Right cardiac atrium (tissue), 5 donors: ENCODE data around the gene KRTCAP2. TPM values are rescaled to one million over a fixed set of nuclear protein-coding genes. Genes with fewer than 3 reads are reported as not detected.

ENCODE experiments used
- ATAC-seq, 2 donors: fragments of 200-7000 bp; cut with Tn5 transposase; one replicate each; pipeline versions ENCODE4 v1.8.0 to v1.9.1; 2020; ENCODE audit warnings: moderate library complexity in 2 of 2, mild to moderate bottlenecking in 1 of 2
- DNase-seq, 3 donors: peaks; one replicate each; pipeline ENCODE4 v3.0.0-alpha.2; 2020
- H3K27ac ChIP-seq: one replicate; pipeline ENCODE4 v1.5.1; 2013; ENCODE audit warnings: mild to moderate bottlenecking, low read length, control low read depth, moderate library complexity
- H3K27me3 ChIP-seq: one replicate; pipeline ENCODE4 v1.6.1; 2013; ENCODE audit not compliant: control insufficient read depth, insufficient read depth
- H3K4me1 ChIP-seq: one replicate; pipeline ENCODE4 v1.6.1; 2013; ENCODE audit warnings: low read length; ENCODE audit not compliant: control insufficient read depth, insufficient read depth
- H3K4me3 ChIP-seq: one replicate; pipeline ENCODE4 v1.5.1; 2013; ENCODE audit warnings: low read length, control low read depth
- H3K9me3 ChIP-seq: one replicate; pipeline ENCODE4 v1.6.1; 2013; ENCODE audit warnings: low read length; ENCODE audit not compliant: control insufficient read depth
- WGBS: extraction: QIAGEN DNeasy Blood & Tissue Kit; methylation state at CpG from one replicate; pipeline ENCODE4 v1.1.7; 2013; 5-methylcytosine and 5-hydroxymethylcytosine counted together
- intact Hi-C, 4 donors: fragments of 100-400 bp; cut with DNase I; formaldehyde crosslinking; loops; one replicate each; pipeline versions ENCODE4 v1.11.0 to v1.14.0; 2022 to 2023
- polyA plus RNA-seq: library from polyadenylated mRNA; stranded (reverse); fragments of 200-250 nt; gene quantifications from one replicate; pipeline ENCODE4 v1.2.3, GENCODE V29; 2013
- total RNA-seq, 4 donors: library from RNA; stranded (reverse); fragmentation: NEBNext Ultra II Directional; extraction: Animal tissue kit (Norgen Biotek cat#: 25700); gene quantifications; one replicate each; pipeline ENCODE4 v1.2.1, GENCODE V29; 2021
- donor health status: healthy with polysubstance abuse.
- donor health status: DM: no; HTN: yes; CAD: no.
- donor health status: DM: no; HTN: no; CAD: no.
- donor health status: DM: no; HTN: yes; CAD: no; lungs with severe emphysema.
- donor health status: DM: yes; HTN: yes; CAD: no.

KRTCAP2 gene
- total and polyA plus RNA-seq, 5 donors: 122 to 217 (median 137) TPM

DNA sequence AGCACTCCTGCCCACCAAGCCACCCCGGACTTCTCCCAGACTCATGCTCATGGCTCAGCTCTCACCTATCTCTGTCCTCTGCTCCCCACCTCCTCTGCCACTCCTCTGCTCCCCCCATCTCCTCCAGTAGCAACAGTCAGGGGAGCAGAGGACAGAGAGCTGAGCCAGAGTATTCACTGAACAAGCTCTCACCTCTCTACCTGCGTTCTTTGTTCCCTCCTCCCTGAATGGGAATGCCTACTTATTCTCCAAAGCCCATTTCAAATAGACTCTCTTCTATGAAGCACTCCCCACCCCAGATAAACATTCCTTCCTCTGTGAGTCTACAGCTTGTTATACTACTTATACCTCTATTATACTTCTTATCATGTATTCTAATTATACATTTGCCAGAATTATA, 51.9 kb downstream of the KRTCAP2 start:
- Histone ChIP-seq H3K27me3 (no peaks in the 10 kb centered on the region), H3K4me3 (no peak overlapping the region), H3K27ac (no peak overlapping the region), H3K4me1 (no peaks in the 10 kb centered on the region), H3K9me3 (no peaks in the 10 kb centered on the region)
- ATAC-seq: no peak
- intact Hi-C loops: no loop called here
- DNase-seq: no peak
- WGBS: 82% methylated on average over 2 of the region's 2 CpGs

DNA sequence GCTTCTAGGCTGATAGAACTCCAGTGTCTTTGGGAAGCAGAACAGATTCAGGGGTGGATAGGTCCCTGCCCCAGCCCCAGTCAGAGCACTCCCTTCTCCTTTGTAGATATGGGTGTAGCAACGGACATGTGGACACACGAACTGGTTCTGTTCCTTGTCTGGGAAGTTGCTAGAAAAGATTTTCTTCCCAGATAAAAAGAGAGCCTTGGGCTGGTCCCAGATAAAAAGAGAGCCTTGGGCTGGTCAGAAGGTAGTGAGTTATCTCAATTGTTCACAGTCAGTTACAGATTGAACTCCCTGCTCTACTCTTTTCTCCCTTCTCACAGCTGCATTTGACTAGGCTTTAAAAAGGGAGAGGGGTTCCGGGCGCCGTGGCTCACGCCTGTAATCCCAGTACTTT, 52.9 kb downstream of the KRTCAP2 start:
- no peak for ATAC-seq
- 58% methylated on average over 6 of the region's 6 CpGs for WGBS
- intact Hi-C loops: no loop called here
- Histone ChIP-seq H3K9me3 (no peaks in the 10 kb centered on the region), H3K27me3 (no peaks in the 10 kb centered on the region), H3K27ac (no peak overlapping the region), H3K4me3 (no peak overlapping the region), H3K4me1 (no peaks in the 10 kb centered on the region)
- no peak for DNase-seq

Other genes starting within 250 kb of the KRTCAP2 start
- gene PMVK, start 236.6 kb downstream of the KRTCAP2 start, total RNA-seq: 10 to 100 TPM; 51.5 to 74.3 (median 61.8) TPM
- gene PMVK, start 236.6 kb downstream of the KRTCAP2 start, polyA plus RNA-seq: 74.0 TPM
- gene PBXIP1, start 217.2 kb downstream of the KRTCAP2 start, total RNA-seq: 100 to 1,000 TPM in 1 of 4 donors, 10 to 100 TPM in 3; 84.8 to 104 (median 90.1) TPM
- gene PBXIP1, start 217.2 kb downstream of the KRTCAP2 start, polyA plus RNA-seq: 82.9 TPM
- gene PYGO2, start 211.5 kb downstream of the KRTCAP2 start, total RNA-seq: 10 to 100 TPM; 14.6 to 22.0 (median 18.6) TPM
- gene PYGO2, start 211.5 kb downstream of the KRTCAP2 start, polyA plus RNA-seq: 14.3 TPM
- gene SHC1, start 202.6 kb downstream of the KRTCAP2 start, total RNA-seq: 10 to 100 TPM; 63.2 to 81.7 (median 71.4) TPM
- 37.9 TPM for gene SHC1, start 202.6 kb downstream of the KRTCAP2 start, polyA plus RNA-seq
- gene CKS1B, start 198.6 kb downstream of the KRTCAP2 start, total RNA-seq: 10 to 100 TPM; 19.9 to 28.1 (median 23.4) TPM
- 28.9 TPM for gene CKS1B, start 198.6 kb downstream of the KRTCAP2 start, polyA plus RNA-seq
- gene FLAD1, start 190.0 kb downstream of the KRTCAP2 start, total RNA-seq: 10 to 100 TPM; 22.8 to 32.7 (median 25.2) TPM
- 25.3 TPM for gene FLAD1, start 190.0 kb downstream of the KRTCAP2 start, polyA plus RNA-seq
- not detected for gene LENEP, start 179.7 kb downstream of the KRTCAP2 start, total RNA-seq
- gene LENEP, start 179.7 kb downstream of the KRTCAP2 start, polyA plus RNA-seq: not detected
- 10 to 100 TPM; 40.3 to 66.6 (median 52.7) TPM for gene ZBTB7B, start 170.5 kb downstream of the KRTCAP2 start, total RNA-seq
- gene ZBTB7B, start 170.5 kb downstream of the KRTCAP2 start, polyA plus RNA-seq: 41.7 TPM
- gene DCST2, start 139.5 kb downstream of the KRTCAP2 start, total RNA-seq: under 1 TPM in 3 of 4 donors, not detected in 1; 0.25 to 0.33 (median 0.32) TPM
- gene DCST2, start 139.5 kb downstream of the KRTCAP2 start, polyA plus RNA-seq: 0.23 TPM
- gene DCST1, start 139.5 kb downstream of the KRTCAP2 start, total RNA-seq: not detected
- not detected for gene DCST1, start 139.5 kb downstream of the KRTCAP2 start, polyA plus RNA-seq
- 100 to 1,000 TPM in 1 of 4 donors, 10 to 100 TPM in 3; 51.2 to 106 (median 63.6) TPM for gene ADAM15, start 122.0 kb downstream of the KRTCAP2 start, total RNA-seq
- gene ADAM15, start 122.0 kb downstream of the KRTCAP2 start, polyA plus RNA-seq: 68.4 TPM
- 1 to 10 TPM; 3.3 to 4.2 (median 3.7) TPM for gene EFNA4, start 109.6 kb downstream of the KRTCAP2 start, total RNA-seq
- gene EFNA4, start 109.6 kb downstream of the KRTCAP2 start, polyA plus RNA-seq: 3.0 TPM
- gene EFNA3, start 94.5 kb downstream of the KRTCAP2 start, total RNA-seq: 1 to 10 TPM in 3 of 4 donors, under 1 TPM in 1; 0.78 to 1.9 (median 1.2) TPM
- 1.1 TPM for gene EFNA3, start 94.5 kb downstream of the KRTCAP2 start, polyA plus RNA-seq
- gene EFNA1, start 45.4 kb downstream of the KRTCAP2 start, total RNA-seq: 10 to 100 TPM; 25.4 to 41.4 (median 36.4) TPM
- 28.8 TPM for gene EFNA1, start 45.4 kb downstream of the KRTCAP2 start, polyA plus RNA-seq
- gene SLC50A1, start 37.5 kb downstream of the KRTCAP2 start, total RNA-seq: 10 to 100 TPM in 2 of 4 donors, 1 to 10 TPM in 2; 8.1 to 10.1 (median 9.3) TPM
- gene SLC50A1, start 37.5 kb downstream of the KRTCAP2 start, polyA plus RNA-seq: 13.6 TPM
- gene DPM3, start 32.8 kb downstream of the KRTCAP2 start, total RNA-seq: 10 to 100 TPM; 71.2 to 81.6 (median 74.6) TPM
- gene DPM3, start 32.8 kb downstream of the KRTCAP2 start, polyA plus RNA-seq: 186 TPM
- gene TRIM46, start 545 bp upstream of the KRTCAP2 start, total RNA-seq: under 1 TPM; 0.17 to 0.37 (median 0.26) TPM
- gene TRIM46, start 545 bp upstream of the KRTCAP2 start, polyA plus RNA-seq: 0.18 TPM
- 10 to 100 TPM; 16.5 to 33.4 (median 20.1) TPM for gene THBS3, start 34.6 kb upstream of the KRTCAP2 start, total RNA-seq
- gene THBS3, start 34.6 kb upstream of the KRTCAP2 start, polyA plus RNA-seq: 19.6 TPM
- gene MTX1, start 35.4 kb upstream of the KRTCAP2 start, total RNA-seq: 10 to 100 TPM; 20.1 to 24.3 (median 21.1) TPM
- gene MTX1, start 35.4 kb upstream of the KRTCAP2 start, polyA plus RNA-seq: 31.9 TPM
- gene ENTREP3, start 82.2 kb upstream of the KRTCAP2 start, total RNA-seq: 10 to 100 TPM; 14.2 to 22.3 (median 15.8) TPM
- gene ENTREP3, start 82.2 kb upstream of the KRTCAP2 start, polyA plus RNA-seq: 9.4 TPM
- 10 to 100 TPM; 50.3 to 65.2 (median 54.9) TPM for gene SCAMP3, start 89.1 kb upstream of the KRTCAP2 start, total RNA-seq
- 59.3 TPM for gene SCAMP3, start 89.1 kb upstream of the KRTCAP2 start, polyA plus RNA-seq
- 10 to 100 TPM; 19.4 to 26.2 (median 22.5) TPM for gene CLK2, start 100.2 kb upstream of the KRTCAP2 start, total RNA-seq
- gene CLK2, start 100.2 kb upstream of the KRTCAP2 start, polyA plus RNA-seq: 21.8 TPM
- 1 to 10 TPM in 2 of 4 donors, under 1 TPM in 2; 0.92 to 1.4 (median 1.1) TPM for gene HCN3, start 104.2 kb upstream of the KRTCAP2 start, total RNA-seq
- gene HCN3, start 104.2 kb upstream of the KRTCAP2 start, polyA plus RNA-seq: 0.77 TPM
- gene PKLR, start 128.1 kb upstream of the KRTCAP2 start, total RNA-seq: not detected
- not detected for gene PKLR, start 128.1 kb upstream of the KRTCAP2 start, polyA plus RNA-seq
- 100 to 1,000 TPM in 2 of 4 donors, 10 to 100 TPM in 2; 78.9 to 113 (median 99.1) TPM for gene FDPS, start 135.6 kb upstream of the KRTCAP2 start, total RNA-seq
- gene FDPS, start 135.6 kb upstream of the KRTCAP2 start, polyA plus RNA-seq: 103 TPM
- gene RUSC1, start 147.6 kb upstream of the KRTCAP2 start, total RNA-seq: 10 to 100 TPM; 20.8 to 29.7 (median 24.5) TPM
- gene RUSC1, start 147.6 kb upstream of the KRTCAP2 start, polyA plus RNA-seq: 23.2 TPM